ENCODE results near the gene TMPRSS11D. TPM values are rescaled to one million over a fixed set of nuclear protein-coding genes. Genes with fewer than 3 reads are reported as not detected.

The TMPRSS11D gene
- total RNA-seq: not detected

GRCh38 chr4:67883902-67884301, at the start of gene TMPRSS11D:
Gene TMPRSS11D (minus strand): TSS chr4:67884002. CDS start chr4:67883933, 69 bp downstream.

Other genes with a start within 250 kb of the TMPRSS11D start
- 148 TPM for gene UBA6, start 182.8 kb downstream of the TMPRSS11D start, total RNA-seq
- gene GNRHR, start 129.6 kb downstream of the TMPRSS11D start, total RNA-seq: not detected
- gene TMPRSS11A, start 79.5 kb upstream of the TMPRSS11D start, total RNA-seq: not detected
- gene TMPRSS11F, start 245.9 kb upstream of the TMPRSS11D start, total RNA-seq: not detected